ENCODE measurements around the gene TIGD7.
"Not testable (repeated sequence)": the region's sequence is repeated elsewhere in the genome, so short reads cannot be mapped to it uniquely, and the experiment has no call there.

TIGD7 gene

DNA sequence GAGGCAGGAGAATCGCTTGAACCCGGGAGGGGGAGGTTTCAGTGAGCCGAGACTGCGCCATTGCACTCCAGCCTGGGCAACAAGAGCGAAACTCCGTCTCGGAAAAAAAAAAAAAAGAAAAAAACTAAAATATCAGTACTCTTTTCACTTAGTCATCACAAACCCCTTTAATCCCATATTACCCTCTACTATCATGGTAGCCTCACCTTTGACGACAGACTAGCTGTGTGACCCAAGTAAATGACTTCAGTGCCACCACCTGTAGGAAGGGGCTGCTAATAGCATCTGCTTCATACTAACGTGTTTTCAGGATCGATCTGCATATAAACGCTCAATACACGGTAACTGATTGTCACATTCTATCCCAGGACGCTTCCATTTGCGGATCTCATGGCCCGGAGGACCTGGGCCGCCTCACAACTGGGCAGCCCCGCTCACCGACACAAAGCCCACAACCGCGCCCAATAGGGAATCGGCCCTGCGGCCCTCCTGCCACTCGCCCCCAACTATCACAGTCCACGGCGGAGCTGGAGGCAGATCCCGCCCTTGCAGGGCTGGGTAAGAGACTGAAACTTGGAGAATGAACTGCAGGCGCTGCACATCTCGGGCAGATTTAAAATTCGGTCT lies 23.0 kb downstream of the TIGD7 start:
- no peak for DNase-seq

DNA sequence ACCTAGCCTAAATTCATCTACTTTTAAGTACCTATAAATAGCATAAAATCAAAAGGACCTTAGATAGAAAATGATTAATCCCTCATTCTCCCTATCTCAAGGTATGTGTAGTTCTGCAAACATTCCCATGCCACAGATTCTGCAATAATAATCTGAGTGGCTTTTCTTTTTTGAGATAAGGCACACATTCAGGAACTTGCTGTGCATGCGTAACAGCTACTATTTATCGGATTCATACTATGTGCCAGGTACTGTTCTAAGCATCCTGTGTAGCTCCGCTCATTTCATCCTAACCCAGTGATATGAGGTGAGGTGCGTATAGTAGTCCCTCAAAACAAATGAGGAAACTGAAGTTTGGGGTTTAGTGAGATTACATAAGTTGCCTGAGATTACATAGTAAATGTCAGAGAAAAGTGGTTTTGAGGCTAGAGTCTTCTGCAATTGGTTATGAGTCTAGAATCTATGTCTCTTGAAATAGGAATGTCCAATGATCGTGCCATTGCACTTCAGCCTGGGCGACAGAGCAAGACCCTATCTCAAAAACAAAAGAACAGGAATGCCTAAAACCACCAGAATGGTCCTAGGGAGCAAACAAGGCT lies 23.9 kb downstream of the TIGD7 start:
- no peak for DNase-seq

DNA sequence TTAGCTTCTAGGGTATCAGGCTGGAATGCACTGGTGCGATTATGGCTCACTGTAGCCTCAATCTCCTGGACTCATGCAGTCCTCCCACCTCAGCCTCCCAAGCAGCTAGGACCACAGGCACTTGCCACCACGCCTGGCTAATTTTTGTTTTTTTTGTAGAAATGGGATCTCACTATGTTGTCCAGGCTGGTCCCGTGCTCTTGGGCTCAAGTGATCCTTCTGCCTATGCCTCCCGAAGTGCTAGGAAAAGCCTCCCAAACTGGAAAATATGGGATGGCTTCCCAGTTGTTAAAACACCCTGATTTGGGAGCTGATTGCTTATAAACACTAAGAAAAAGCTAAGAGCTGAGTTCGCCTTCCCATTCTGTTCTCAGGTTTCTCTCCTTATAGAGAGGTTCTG lies 28.6 kb downstream of the TIGD7 start:
- DNase-seq = no peak

DNA sequence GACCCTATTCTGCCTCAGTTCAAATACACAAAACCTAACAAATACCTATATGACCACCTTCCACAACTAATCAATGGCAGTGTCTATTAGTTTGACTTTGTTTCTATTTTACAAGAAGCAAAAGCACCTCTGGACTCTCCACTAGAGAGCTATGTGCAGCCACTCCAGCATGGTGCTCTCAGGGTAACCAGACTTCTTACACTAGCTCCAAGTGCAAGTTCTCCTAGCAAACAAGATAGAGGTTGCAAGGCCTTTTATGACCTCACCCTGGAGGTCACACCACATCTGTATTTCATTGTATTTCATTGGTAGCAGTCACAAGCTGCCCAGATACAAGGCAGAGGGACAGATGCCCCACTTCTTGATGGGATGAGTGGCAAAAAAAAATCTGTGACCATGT lies 30.3 kb downstream of the TIGD7 start:
- DNase-seq = no peak

DNA sequence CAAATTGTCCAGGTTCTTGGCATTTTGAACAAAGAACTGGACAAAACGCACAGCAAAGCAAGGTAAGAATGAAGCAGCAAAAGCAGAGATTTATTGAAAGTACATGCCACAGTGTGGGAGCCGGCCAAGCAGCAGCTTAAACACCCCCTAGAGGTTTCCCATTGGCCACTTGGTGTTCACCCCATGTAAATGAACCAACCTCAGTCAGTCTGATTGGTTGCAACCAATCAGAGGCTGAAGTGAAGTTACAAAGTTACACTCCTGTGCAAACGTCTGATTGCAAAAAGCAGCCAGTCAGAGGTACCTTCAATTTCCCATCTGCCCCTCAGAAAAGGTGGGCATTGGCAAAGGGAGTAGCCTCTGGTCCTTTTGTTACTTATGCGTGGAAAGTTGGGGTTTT lies 30.7 kb downstream of the TIGD7 start:
- no peak for DNase-seq

DNA sequence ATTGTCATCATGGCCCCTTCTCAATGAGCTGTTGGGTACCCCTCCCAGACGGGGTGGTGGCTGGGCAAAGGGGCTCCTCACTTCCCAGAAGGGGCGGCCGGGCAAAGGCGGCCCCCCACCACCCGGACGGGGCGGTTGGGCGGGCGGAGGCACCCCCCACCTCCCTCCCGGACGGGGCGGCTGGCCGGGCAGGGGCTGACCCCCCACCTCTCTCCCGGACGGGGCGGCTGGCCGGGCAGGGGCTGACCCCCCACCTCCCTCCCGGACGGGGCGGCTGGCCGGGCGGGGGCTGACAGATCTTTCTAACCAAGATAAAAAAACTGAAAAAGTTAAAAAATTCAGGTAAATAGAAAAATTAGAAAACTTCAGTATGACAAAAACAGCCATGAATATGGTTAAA lies 33.9 kb downstream of the TIGD7 start:
- not testable (repeated sequence) for DNase-seq

DNA sequence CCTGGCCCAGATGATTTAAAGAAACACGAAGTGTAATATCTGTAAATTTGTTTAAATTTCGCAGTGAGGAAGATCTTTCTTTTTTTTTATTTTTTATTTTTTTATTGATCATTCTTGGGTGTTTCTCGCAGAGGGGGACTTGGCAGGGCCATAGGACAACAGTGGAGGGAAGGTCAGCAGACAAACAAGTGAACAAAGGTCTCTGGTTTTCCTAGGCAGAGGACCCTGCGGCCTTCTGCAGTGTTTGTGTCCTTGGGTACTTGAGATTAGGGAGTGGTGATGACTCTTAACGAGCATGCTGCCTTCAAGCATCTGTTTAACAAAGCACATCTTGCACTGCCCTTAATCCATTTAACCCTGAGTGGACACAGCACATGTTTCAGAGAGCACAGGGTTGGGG lies 34.5 kb downstream of the TIGD7 start:
- DNase-seq = not testable (repeated sequence)

DNA sequence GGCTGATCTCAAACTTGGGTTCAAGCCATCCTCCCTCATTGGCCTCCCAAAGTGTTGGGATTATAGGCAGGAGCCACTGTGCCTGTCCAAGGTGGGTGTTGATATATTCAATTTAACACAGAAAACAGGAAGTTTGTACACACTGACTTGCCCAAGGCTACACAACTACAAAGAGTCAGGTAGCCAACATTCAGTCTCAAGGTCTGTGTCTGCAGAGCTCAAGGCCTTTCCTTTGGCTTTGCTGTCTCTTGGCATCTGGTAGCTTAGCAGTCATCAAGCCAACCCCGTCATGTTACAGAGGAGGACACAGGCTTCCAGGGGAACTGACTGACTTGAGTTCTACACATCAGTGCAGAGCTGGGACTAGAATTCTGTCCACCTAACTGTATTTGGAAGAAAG lies 36.9 kb downstream of the TIGD7 start:
- DNase-seq = no peak

DNA sequence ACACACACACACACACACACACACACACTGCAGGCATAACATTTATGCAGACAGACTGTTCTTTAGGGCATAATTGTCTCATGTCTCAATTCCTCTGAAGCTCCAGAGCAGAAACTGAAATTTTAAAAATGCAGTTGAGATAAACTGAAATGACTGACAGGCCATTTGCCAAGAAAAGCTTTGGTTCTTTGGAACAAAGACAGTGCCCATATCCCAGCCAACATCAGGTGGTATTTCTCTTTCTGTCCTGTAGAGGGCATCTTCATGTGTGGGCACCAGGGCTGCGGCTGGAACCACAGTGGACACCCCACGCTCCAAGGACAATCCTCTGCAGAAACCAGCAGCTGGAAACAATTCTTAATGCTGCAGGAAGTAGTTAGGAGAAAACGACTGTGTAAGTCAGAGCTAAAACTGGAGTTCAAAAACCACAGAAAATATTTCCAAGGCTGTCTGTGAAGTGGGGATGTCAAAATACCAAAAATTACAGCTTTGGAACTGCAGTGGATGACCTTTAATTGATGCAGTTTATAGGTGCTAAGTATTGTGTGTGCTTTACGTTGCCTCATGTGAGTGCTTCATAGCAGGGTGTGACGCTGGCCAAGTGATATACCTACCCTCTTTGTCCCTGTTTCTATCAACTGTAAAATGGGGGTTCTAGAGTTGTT lies 38.2 kb downstream of the TIGD7 start:
- DNase-seq = peak in 1 of 2 donors; percentile 33

DNA sequence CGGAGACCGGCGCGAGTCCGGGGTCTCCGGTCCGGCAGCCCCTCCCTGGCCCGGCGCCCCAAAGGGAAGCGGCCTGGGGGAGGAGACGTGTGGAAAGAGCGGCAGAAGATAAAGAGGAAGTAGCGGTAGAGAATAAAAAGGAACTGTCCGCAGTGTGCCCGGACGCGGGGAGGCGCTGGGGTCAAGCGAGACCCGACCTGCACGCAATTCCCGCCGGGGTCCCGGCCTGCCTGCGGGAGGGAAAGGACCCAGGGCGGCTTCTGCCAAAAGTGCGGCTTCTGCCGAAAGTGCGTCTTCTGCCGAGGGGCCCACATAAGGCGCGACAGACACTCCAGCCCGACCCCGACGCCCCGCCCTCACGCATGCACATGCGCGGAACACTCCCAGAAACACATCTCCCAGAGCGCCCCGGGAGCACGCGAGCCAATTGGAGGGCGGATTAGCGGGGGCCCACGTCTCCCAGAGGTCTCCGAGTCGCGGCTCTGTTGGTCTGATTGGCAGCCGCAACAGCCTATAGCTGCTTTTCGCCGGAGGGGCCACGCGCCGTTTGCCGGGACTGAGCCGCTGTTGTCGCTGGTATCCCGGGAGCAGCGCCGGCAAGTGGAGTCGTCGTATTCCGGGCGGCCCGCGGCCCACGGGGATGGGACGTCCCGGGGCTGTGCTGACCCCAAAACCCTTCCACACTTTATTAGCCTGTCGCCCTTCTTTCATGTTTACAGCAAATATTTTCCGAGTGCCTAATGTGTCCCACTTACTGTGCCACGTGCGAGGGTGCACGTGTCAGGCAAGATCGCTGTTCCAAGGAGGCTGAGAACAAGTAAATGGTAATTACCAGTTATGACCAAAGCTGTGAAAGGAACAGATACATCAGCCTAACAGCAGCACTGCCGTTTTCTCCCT lies 40.8 kb downstream of the TIGD7 start:
- DNase-seq = peak; percentile 97 to 98

DNA sequence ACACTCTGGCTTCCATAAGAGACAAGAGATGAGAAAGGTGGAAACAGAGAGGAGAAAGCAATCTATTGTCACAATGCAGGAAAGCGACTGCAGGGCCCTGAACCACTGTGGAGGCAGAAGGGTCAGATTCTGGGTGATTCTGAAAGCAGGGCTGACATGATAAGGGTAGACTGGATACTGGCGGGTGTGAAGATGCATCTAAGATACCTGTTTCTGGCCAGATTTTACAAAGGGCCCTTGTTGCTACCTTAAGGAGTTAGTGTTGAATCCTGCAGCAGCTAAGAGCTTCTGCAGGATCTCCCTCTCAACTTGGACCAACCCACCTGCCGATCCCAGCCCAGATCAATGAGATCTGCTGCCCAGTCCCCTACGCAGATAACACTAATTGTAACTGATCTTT lies 42.7 kb downstream of the TIGD7 start:
- DNase-seq = no peak

DNA sequence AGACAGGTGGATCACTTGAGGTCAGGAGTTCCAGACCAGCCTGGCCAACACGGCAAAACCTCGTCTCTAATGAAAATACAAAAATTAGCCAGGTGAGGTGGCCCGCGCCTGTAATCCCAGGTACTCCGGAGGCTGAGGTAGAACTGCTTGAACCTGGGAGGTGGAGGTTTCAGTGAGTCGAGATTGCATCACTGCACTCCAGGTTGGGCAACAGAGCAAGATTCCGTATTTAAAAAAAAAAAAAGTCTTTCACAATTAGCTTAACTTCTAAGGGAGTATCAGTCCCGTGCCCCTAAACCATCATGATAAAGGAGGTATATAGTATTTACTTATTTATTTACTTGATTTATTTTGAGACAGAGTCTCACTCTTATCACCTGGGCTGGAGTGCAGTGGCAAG lies 45.4 kb downstream of the TIGD7 start:
- DNase-seq = no peak

DNA sequence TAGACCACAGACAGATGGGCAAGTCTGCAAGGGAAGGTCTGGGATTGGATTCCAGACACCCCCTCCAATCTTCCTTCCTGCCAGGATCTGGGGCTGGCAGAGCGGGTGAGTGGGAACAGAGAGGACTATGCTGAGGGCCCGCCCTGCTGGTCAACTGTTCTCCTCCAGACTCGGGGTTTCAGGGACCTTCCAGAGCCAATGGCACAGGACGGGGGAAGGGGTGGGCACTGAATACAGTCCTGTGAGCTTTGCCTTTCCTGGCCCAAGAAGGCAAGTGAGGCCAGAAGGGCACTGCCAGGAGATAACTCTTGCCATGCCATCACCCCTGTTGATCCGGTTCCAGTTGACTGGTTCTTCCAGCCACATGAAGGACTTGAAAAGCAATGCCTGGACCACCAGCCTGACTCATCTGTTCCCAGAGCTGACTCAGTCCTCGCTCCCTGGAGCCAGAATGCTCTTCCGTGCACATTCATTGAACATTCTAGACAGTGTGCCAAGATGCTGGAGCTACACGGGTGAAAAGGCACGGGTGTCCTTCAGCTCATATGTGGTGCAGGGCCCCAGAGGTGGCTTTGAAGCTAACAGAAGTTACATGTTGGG lies 48.3 kb downstream of the TIGD7 start:
- no peak for DNase-seq

DNA sequence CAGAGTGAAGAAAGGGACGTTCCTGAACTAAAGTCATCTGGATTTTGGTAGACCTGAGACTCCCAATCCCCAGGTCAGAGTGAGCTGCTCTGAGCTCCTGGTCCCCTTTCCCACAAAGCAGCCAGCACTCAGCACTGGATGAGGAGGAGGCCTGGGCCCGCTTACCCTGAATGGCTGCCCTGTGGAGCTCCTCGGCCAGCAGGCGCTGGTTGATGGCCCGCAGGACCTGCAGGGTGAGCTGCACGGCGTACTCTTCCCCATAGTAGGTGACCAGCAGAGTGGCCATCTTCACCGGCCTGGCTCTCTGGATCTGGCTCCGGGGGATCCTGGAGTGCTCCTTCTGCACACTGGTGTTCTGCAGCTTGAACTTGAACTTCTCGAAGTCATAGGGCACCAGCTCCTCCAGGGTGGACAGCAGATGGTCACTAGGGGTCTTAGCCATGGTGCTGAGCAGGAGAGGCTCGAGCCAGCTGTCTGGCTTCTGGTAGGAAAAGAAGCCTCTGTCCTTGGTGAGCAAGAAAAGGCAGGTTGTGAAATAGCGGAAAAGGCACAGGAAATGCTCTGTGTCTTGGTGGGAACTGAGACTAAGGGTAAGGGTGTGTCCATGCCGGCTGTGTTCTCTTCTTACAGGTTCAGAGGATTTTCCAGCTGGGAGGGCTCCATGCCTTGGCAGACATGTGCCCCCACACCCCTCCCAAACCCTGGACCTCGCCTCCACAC lies 48.9 kb downstream of the TIGD7 start, which contains the start of gene MEFV:
Gene MEFV, minus strand, starts transcription at position 488 of the 720 bp plus-strand sequence. Its CDS starts 46 bp downstream, at position 442.
- DNase-seq = peak in 1 of 2 donors; percentile 40

DNA sequence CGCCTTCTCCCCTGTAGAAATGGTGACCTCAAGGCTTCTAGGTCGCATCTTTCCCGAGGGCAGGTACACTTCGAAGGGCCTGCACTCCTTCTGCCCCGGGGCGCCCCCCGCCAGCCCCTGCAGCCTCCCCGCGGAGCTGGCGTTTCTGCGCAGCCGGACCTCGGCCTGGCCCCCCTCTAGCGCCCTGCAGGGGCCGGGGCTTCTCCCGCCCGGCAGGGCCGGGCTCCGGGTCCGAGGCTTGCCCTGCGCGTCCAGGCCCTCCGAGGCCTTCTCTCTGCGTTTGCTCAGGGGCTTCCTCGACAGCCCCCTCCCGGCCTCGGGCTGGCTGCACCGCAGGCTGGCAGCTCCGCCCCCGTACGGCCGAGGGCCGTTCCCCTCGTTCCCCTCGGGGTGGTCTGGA lies 50.9 kb downstream of the TIGD7 start:
- no peak for DNase-seq

DNA sequence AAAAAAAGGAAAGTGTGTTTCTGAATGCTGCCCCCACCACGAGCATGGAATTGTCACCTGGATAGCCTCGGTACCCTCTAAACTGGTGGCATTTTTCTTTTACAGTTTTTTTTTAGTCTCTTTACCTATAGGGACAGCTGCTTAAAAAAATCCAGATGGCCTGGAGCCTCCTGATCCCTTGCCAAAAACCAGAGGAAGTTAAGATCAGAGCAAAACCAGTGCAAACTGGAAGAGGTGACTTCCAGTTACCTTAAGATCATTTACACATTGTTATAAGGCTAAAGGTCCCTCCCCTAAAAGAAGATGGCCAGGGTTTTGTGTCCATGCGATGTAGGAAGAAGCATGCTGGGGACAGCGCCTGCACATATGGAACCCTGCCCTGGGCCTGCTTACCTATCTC lies 52.3 kb downstream of the TIGD7 start:
- DNase-seq = no peak

DNA sequence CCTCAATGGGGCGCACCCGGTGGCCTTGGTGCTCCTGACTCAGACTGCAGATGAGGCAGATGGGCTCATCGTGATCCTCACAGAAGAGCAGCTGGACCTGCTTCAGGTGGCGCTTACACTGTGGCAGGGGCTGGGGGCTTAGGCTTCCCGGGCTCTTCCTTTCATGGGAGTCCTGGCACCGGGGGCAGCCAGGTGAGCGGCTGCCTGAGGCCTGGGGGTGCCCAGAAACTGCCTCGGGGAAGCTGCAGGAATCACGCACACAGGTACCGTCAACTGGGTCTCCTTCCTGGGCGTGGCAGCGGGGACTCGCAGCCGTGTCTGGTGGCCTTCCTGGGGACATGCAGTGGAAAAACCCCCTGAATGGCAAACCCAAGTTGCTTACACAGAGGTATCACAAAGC lies 55.8 kb downstream of the TIGD7 start:
- DNase-seq = no peak

DNA sequence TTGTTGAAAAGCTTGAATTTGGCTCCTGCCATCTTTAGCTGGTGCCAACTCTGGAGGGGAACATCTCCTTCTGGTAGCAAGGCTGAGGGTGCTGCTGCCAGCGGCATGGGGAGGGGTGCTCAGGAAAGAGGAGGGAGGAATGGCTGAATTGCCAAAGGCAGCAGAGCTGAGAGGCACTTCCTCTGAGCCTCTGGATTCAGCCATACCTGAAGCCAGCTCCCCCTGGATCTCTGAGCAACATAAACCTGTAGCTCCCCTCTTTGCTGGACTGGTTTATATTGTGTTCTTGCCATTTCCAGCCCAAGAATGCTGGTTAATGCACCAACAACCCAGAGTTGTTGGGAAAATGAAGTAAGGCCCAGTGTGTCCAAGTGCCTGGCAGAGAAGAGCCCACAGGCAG lies 56.2 kb downstream of the TIGD7 start:
- DNase-seq = no peak

Measured in CD4-positive, alpha-beta T cell treated with Interleukin-1 beta for 1 hour (primary cell).